BLaER1 treated with 17β-estradiol and CSF1 and Interleukin-3, amounts not matched to agents 10 nM and 100 nM (cell line): Measurements from ENCODE around the gene TASOR2.

Experiments used
- H3K27ac ChIP-seq, 11 experiments: shearing (Covaris generic); formaldehyde crosslinking; 2 replicates each; pipeline ENCODE4 v1.8.1; 2022
- H3K27me3 ChIP-seq, 11 experiments: shearing (Covaris generic); formaldehyde crosslinking; 2 replicates each; pipeline ENCODE4 v1.8.1; 2022
- H3K36me3 ChIP-seq, 11 experiments: shearing (Covaris generic); formaldehyde crosslinking; 2 replicates each; pipeline ENCODE4 v1.8.1; 2022
- H3K4me1 ChIP-seq, 10 experiments: shearing (Covaris generic); formaldehyde crosslinking; 2 replicates each; pipeline ENCODE4 v1.8.1; 2022
- H3K4me2 ChIP-seq, 11 experiments: shearing (Covaris generic); formaldehyde crosslinking; 2 replicates each; pipeline ENCODE4 v1.8.1; 2022
- H3K4me3 ChIP-seq, 10 experiments: shearing (Covaris generic); formaldehyde crosslinking; 2 replicates each; pipeline ENCODE4 v1.8.1; 2022
- H3K9ac ChIP-seq, 11 experiments: shearing (Covaris generic); formaldehyde crosslinking; 2 replicates each; pipeline ENCODE4 v1.8.1; 2022
- H3K9me3 ChIP-seq, 11 experiments: shearing (Covaris generic); formaldehyde crosslinking; replicated peaks in 1 of 11; 2 replicates each; pipeline ENCODE4 v1.8.1; 2022
- H4K20me1 ChIP-seq, 11 experiments: shearing (Covaris generic); formaldehyde crosslinking; 2 replicates each; pipeline ENCODE4 v1.8.1; 2022
- Cebpa-rat ChIP-seq, 11 experiments: shearing (Covaris generic); IDR thresholded peaks; 2 replicates each; pipeline ENCODE4 v1.8.1; 2022

The TASOR2 gene

DNA sequence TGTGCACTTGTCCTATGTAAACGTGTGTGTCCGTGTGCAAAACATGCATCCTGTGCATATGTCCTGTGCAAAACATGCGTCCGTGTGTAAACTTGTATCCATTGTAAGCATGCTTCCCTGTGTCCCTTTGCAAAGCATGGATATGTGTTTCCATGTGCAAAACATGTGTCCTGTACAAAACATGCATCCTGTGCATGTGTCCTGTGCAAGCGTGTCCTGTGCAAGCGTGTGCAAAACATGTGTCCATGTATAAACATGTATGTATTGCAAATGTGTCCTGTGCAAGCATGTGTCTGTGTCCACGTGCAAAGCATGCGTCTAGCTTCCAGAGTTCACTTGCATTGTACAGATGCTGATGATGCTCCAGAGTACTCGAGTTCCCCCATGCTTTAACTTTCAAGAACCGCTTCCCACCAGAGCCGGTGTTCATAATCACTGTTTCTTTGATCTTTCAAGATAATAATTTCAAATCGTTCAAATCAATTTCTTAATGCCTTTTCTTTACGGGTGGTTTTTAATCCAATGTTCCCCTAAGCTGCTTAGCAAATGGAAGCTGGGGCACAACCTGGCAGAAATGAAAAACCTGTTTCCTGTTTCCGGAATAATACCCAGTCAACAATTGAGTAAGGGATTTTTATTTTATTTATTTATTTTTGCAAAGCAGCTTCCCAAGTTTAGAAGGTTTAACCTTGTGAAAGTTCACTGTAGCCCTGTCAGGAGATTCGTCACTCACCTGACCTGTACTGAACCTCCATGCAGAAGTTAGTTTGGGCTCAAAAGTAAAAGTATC lies 17.6 kb upstream of the TASOR2 start:
- Histone ChIP-seq H3K4me3 (peak overlapping the region; percentile 68 to 95 (median 78)), H3K9me3 (peaks cover 0 to 2% (median 2%) of the 10 kb centered on the region in 11 experiments; a peak in 13 of 22 replicates), H3K36me3 (no peaks in the 10 kb centered on the region), H3K27me3 (peaks cover 0 to 32% (median 28%) of the 10 kb centered on the region in 11 experiments; a peak in 19 of 22 replicates), H3K9ac (peak overlapping the region in 9 of 11 experiments; percentile 79 to 86 (median 82); a peak in 18 of 22 replicates), H3K27ac (no peak overlapping the region), H3K4me1 (peaks cover 10 to 33% (median 25%) of the 10 kb centered on the region in 10 experiments; a peak in 19 of 20 replicates), H3K4me2 (peak overlapping the region; percentile 83 to 99 (median 98)), H4K20me1 (peaks cover 0 to 5% (median 0%) of the 10 kb centered on the region in 11 experiments; a peak in 4 of 22 replicates)
- no peak for TF ChIP-seq Cebpa-rat (IDR thresholded peaks at IDR 0.05)

DNA sequence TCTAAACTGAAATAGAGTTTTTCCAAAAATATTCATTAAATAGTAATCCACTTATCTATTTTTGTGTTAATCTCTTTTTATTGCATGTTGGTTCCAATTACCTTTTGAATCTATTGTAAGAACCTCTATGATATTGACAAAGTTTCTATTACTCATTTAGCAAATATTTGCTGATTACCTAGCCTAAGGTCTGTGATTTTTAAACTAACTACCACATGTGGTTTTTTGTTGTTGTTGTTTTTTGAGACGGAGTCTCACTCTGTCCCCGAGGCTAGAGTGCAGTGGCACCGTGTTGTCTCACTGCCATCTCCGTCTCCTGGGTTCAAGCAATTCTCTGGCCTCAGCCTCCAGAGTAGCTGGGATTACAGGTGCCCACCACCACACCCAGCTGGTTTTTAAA lies 16.2 kb upstream of the TASOR2 start:
- Histone ChIP-seq H3K4me1 (peaks cover 10 to 25% (median 21%) of the 10 kb centered on the region in 10 experiments; a peak in 19 of 20 replicates), H3K27me3 (peaks cover 0 to 32% (median 28%) of the 10 kb centered on the region in 11 experiments; a peak in 19 of 22 replicates), H3K4me2 (no peak overlapping the region), H3K9ac (no peak overlapping the region), H4K20me1 (peaks cover 0 to under 1% (median 0%) of the 10 kb centered on the region in 11 experiments; a peak in 2 of 22 replicates), H3K4me3 (no peak overlapping the region), H3K36me3 (no peaks in the 10 kb centered on the region), H3K9me3 (peaks cover 3 to 15% (median 13%) of the 10 kb centered on the region in 11 experiments; a peak in 21 of 22 replicates), H3K27ac (no peak overlapping the region)
- TF ChIP-seq Cebpa-rat (IDR thresholded peaks at IDR 0.05): no peak

DNA sequence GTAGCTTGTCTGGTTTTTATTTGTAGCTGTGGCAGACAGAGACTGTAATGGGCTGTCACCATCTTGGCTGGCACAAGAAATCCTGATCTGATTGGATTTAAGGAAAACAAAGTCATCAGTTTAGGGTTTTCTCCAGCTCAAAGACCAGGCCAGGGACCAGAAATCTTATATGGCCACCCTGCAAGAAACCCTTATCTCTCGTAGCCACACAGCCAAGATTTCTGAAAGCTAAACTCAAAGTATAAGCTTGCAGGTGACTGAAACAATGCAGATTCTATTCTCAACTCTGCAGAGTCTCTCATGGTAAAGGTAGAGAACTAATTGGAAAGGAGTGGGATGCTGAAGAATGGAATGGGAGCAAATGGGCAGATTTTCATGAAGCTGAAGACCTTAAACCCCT lies 15.0 kb upstream of the TASOR2 start:
- Histone ChIP-seq H3K4me3 (no peak overlapping the region), H3K36me3 (no peaks in the 10 kb centered on the region), H3K9me3 (peaks cover 14 to 27% (median 24%) of the 10 kb centered on the region in 11 experiments), H3K27ac (no peak overlapping the region), H3K27me3 (peaks cover 0 to 32% (median 28%) of the 10 kb centered on the region in 11 experiments; a peak in 19 of 22 replicates), H4K20me1 (no peaks in the 10 kb centered on the region), H3K9ac (no peak overlapping the region), H3K4me1 (peaks cover 10 to 21% (median 19%) of the 10 kb centered on the region in 10 experiments; a peak in 19 of 20 replicates), H3K4me2 (no peak overlapping the region)
- no peak for TF ChIP-seq Cebpa-rat (IDR thresholded peaks at IDR 0.05)

DNA sequence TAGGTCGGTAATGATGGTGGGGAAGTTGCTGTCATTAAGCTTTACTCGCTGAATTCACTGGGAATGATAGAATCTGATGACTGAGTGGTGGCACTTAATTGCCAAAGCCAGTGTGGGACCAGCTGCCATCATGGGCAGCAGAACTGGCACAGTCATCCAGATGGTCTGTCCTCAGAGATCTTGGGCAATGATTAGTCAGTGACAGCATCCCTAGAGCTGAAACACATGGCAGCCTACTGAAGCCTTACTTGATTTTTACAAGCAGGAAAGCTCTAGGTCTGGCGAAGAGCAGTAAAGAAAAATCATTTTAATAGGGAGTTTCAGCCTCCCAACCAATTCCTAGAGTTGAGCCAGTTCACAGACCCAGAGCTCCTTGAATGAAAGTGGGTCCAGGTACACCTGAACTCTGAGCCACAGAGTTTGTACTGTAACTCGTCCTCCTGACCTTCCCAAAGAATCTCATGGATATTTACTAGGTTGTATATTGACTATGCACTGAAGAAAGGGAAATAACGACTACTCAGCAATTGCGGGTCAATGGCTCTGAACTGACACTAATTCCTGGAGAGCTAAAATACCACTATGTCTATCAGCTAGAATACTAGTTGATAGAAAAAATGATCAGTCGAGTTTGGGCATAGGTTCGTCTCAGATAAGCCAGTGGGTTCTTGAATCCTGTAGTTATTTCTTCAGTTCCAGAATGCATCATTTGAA lies 13.8 kb upstream of the TASOR2 start:
- H3K9me3 ChIP-seq: peaks cover 17 to 31% (median 24%) of the 10 kb centered on the region in 11 experiments
- peaks cover 0 to 21% (median 20%) of the 10 kb centered on the region in 11 experiments; a peak in 19 of 22 replicates for H3K27me3 ChIP-seq
- H3K4me2 ChIP-seq: no peak overlapping the region
- H4K20me1 ChIP-seq: no peaks in the 10 kb centered on the region
- no peak overlapping the region for H3K27ac ChIP-seq
- no peaks in the 10 kb centered on the region for H3K36me3 ChIP-seq
- H3K9ac ChIP-seq: no peak overlapping the region
- H3K4me3 ChIP-seq: no peak overlapping the region
- peaks cover 0 to 11% (median 9%) of the 10 kb centered on the region in 10 experiments; a peak in 17 of 20 replicates for H3K4me1 ChIP-seq
- no peak for TF ChIP-seq Cebpa-rat (IDR thresholded peaks at IDR 0.05)

DNA sequence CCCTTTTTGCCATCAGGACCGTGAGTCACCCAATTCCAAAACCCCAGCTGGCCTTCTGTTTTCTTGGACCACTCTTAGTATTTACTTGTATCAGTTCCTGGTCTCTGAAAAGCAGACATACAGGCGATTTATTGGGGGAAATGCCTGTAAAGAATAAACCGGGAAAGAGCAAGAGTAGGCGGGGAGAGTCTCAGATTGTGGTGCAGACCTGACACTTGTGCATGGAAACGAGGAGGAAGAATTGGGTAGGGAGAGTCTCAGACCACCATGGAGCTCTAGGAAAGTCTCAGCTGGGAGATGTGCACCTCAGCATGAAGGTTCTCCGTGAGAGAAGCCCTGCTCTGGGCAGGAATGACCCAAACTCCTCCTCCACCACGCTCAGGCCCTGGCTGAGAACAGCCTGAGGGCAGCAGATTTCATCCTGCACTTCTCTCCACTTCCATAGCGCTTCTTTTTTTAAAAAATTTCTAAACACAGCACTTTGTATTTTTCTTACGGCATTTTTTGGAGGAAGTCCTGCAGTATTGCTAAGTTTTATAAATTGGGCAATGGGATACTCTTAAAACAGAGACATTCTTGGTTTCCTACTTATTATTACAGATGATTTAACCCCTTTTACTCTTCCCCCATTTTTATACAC lies 6.1 kb upstream of the TASOR2 start:
- Histone ChIP-seq H3K4me2 (no peak overlapping the region; a peak in 1 of 22 replicates), H3K27ac (no peak overlapping the region)
- no peak for TF ChIP-seq Cebpa-rat (IDR thresholded peaks at IDR 0.05)

DNA sequence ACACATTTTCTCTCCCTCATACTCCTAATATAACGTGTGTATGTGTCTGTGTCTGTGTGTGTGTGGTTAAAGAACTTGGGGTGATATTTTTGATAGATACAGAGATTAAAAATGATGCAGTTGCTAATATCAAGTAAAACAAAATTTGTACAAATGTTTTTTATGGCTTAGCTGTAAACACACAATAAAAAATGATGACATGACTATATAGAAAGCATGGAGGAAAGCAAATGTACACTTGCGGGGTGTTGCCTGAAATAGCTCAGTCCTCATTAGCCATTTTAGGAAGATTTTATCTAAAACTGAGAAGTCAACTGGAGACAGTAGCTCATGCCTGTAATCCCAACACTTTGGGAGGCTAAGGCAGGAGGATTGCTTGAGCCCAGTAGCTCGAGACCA lies 5.6 kb upstream of the TASOR2 start:
- Histone ChIP-seq H3K4me3 (no peak overlapping the region), H3K4me2 (no peak overlapping the region), H3K27me3 (0 out of 22 replicates have a peak, but pooled peaks cover 0 to 3% (median 0%) of the 10 kb centered on the region in 11 experiments), H3K4me1 (peaks cover 0 to 4% (median 1%) of the 10 kb centered on the region in 10 experiments; a peak in 11 of 20 replicates), H3K36me3 (no peaks in the 10 kb centered on the region), H3K9ac (no peak overlapping the region), H3K9me3 (peaks cover 5 to 14% (median 10%) of the 10 kb centered on the region in 11 experiments; a peak in 21 of 22 replicates), H4K20me1 (no peaks in the 10 kb centered on the region), H3K27ac (no peak overlapping the region)
- TF ChIP-seq Cebpa-rat (IDR thresholded peaks at IDR 0.05): no peak

More for the DNA sequence above, 6.1 kb upstream of the TASOR2 start:
- Histone ChIP-seq H3K4me1 (no peaks in the 10 kb centered on the region), H3K27me3 (0 out of 22 replicates have a peak, but pooled peaks cover 0 to 3% (median 0%) of the 10 kb centered on the region in 11 experiments), H3K4me3 (no peak overlapping the region), H3K36me3 (no peaks in the 10 kb centered on the region), H3K9me3 (peaks cover 9 to 16% (median 14%) of the 10 kb centered on the region in 11 experiments; a peak in 21 of 22 replicates), H4K20me1 (no peaks in the 10 kb centered on the region), H3K9ac (no peak overlapping the region)

DNA sequence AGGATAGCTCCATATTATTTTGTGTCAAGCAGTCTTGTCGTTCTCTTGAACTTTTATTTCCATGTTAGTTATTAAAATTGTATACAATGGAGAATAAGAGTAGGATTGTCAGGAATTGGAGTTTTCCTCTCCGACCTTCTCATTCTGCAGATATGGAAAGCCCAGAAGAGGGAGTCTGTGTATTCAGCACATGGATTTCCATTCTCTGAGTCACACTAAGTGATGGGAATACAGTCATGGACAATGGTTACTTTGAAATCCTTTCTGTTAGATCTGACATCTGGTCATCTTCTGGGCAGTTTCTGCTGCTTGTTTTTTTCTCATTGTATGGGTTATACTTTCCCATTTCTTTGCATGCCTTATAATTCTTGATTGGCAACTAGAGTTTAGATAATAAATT lies 5.0 kb upstream of the TASOR2 start:
- Histone ChIP-seq H3K9ac (no peak overlapping the region), H3K4me1 (peaks cover 0 to 5% (median 4%) of the 10 kb centered on the region in 10 experiments; a peak in 11 of 20 replicates), H3K4me2 (no peak overlapping the region), H3K9me3 (peaks cover 0 to 10% (median 5%) of the 10 kb centered on the region in 11 experiments; a peak in 16 of 22 replicates), H3K4me3 (no peak overlapping the region), H3K27ac (no peak overlapping the region), H3K36me3 (no peaks in the 10 kb centered on the region), H4K20me1 (no peaks in the 10 kb centered on the region), H3K27me3 (0 out of 22 replicates have a peak, but pooled peaks cover 0 to 3% (median 0%) of the 10 kb centered on the region in 11 experiments)
- no peak for TF ChIP-seq Cebpa-rat (IDR thresholded peaks at IDR 0.05)

DNA sequence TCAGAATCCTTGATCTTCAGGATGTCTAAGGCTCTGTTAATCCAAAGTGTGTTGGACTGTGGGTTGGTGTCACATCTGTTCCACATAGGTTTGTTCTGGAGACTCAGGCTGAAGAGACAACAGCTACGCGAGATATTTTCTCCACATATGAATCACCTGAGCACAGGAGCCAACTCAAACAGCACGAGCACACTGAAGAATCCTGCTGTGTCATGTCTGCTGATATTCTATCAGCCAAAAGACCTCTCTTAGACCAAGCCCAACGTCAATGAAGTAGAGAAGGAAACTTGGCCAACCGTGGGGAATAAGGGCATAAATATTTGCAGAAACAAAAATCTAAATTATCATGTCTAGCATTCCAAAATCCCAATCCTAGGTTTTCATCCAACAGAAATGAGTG lies 2.7 kb upstream of the TASOR2 start:
- Histone ChIP-seq H3K36me3 (no peaks in the 10 kb centered on the region), H3K4me2 (no peak overlapping the region), H3K4me1 (peaks cover 4 to 17% (median 11%) of the 10 kb centered on the region in 10 experiments; a peak in 17 of 20 replicates), H4K20me1 (peaks cover 0 to 22% (median 15%) of the 10 kb centered on the region in 11 experiments; a peak in 17 of 22 replicates), H3K9ac (no peak overlapping the region), H3K27me3 (0 out of 22 replicates have a peak, but pooled peaks cover 0 to 3% (median 0%) of the 10 kb centered on the region in 11 experiments), H3K4me3 (no peak overlapping the region), H3K9me3 (peaks cover 0 to 6% (median 0%) of the 10 kb centered on the region in 11 experiments; a peak in 6 of 22 replicates), H3K27ac (no peak overlapping the region)
- TF ChIP-seq Cebpa-rat (IDR thresholded peaks at IDR 0.05): no peak
